HUES64 (cell line): ENCODE data around the gene SNX13.
"Not testable (repeated sequence)": the region's sequence is repeated elsewhere in the genome, so short reads cannot be mapped to it uniquely, and the experiment has no call there.

Source experiments
- H3K27ac ChIP-seq: 2 replicates; pipeline ENCODE4 v1.7.0; 2013; ENCODE audit warnings: low read depth, low read length, inconsistent platforms
- H3K27me3 ChIP-seq: 2 replicates; pipeline ENCODE4 v1.6.1; 2013; ENCODE audit warnings: mild to moderate bottlenecking, low read length; ENCODE audit not compliant: insufficient read depth
- H3K36me3 ChIP-seq: 2 replicates; pipeline ENCODE4 v1.6.1; 2013; ENCODE audit warnings: mild to moderate bottlenecking, low read length; ENCODE audit not compliant: insufficient read depth
- H3K4me1 ChIP-seq: 2 replicates; pipeline ENCODE4 v1.6.1; 2013; ENCODE audit warnings: mild to moderate bottlenecking, low read length, moderate library complexity; ENCODE audit not compliant: insufficient read depth
- H3K4me3 ChIP-seq: 2 replicates; pipeline ENCODE4 v1.5.1; 2013; ENCODE audit warnings: mild to moderate bottlenecking, low read length, moderate library complexity
- H3K9ac ChIP-seq: 2 replicates; pipeline ENCODE4 v1.6.1; 2013; ENCODE audit warnings: mild to moderate bottlenecking, low read depth, low read length
- H3K9me3 ChIP-seq: 2 replicates; pipeline ENCODE4 v1.6.1; 2013; ENCODE audit warnings: low read depth, low read length; ENCODE audit not compliant: insufficient read depth
- WGBS: fragments of 150-250, 120-280 bp; methylation state at CpG from one replicate; pipeline ENCODE4 v1.1.7; 2013; ENCODE audit warnings: missing lambda C conversion rate; 5-methylcytosine and 5-hydroxymethylcytosine counted together

The SNX13 gene

DNA sequence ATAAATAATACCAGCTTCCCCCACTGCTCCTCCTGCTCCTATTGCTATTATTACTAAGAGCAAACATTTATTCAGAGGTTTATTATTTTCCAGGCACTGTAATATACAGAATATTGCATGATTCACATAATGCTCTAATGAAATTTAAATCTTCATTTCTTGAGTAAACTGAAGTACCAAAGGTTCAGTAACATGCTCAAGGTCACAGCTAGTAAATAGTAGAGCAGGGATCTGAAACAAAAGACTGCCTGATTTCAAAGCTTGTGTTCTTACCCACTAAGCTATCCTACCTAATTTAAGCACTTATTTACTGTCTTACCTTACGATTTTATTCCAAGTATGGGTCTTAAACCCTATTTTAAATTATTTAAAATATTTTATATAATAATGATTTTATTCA is 126.2 kb downstream of the SNX13 start:
- Histone ChIP-seq H3K27ac (no peak overlapping the region), H3K36me3 (peaks cover 22% of the 10 kb centered on the region), H3K4me1 (no peaks in the 10 kb centered on the region), H3K27me3 (no peaks in the 10 kb centered on the region), H3K9me3 (peaks cover 8% of the 10 kb centered on the region; the same call in 1 of the 2 replicates), H3K4me3 (no peak overlapping the region), H3K9ac (no peak overlapping the region)
- WGBS, result 100% methylated on average over 1 of the region's 1 CpG

DNA sequence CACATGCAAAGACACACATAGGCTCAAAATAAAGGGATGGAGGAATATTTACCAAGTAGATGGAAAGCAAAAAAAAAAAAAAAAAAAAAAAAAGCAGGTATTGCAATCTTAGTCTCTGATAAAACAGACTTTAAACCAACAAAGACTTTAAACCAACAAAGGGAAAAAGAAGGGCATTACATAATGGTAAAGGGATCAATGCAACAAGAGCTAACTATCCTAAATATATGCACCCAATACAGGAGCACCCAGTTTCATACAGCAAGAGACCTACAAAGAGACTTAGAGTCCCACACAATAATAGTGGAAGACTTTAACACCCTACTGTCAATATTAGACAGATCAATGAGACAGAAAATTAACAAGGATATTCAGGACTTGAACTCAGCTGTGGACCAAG is 131.1 kb downstream of the SNX13 start:
- H3K27me3 ChIP-seq, H3K4me3 ChIP-seq: not testable (repeated sequence)

GRCh38 chr7:17807242-17807641 is 133.1 kb downstream of the SNX13 start:
- Histone ChIP-seq H3K9ac (0 out of 2 replicates have a peak overlapping the region, but pooled peaks have one; percentile 24), H3K4me1 (no peaks in the 10 kb centered on the region), H3K27me3 (no peaks in the 10 kb centered on the region), H3K9me3 (peaks cover 3% of the 10 kb centered on the region; the same call in 1 of the 2 replicates), H3K27ac (peak overlapping the region; percentile 52; the same call in 1 of the 2 replicates), H3K36me3 (peaks cover 9% of the 10 kb centered on the region; the same call in 1 of the 2 replicates), H3K4me3 (no peak overlapping the region)
- WGBS, result 74% methylated on average over 9 of the region's 9 CpGs

More for the DNA sequence above, 131.1 kb downstream of the SNX13 start:
- H3K36me3 ChIP-seq, result peaks cover 17% of the 10 kb centered on the region; the same call in 1 of the 2 replicates
- not testable (repeated sequence) for H3K4me1 ChIP-seq, H3K9ac ChIP-seq, H3K9me3 ChIP-seq, H3K27ac ChIP-seq

GRCh38 chr7:17806631-17807030 is 133.7 kb downstream of the SNX13 start:
- Histone ChIP-seq H3K9me3 (no peaks in the 10 kb centered on the region), H3K27ac (no peak overlapping the region), H3K9ac (no peak overlapping the region), H3K4me3 (no peak overlapping the region), H3K36me3 (peaks cover 9% of the 10 kb centered on the region), H3K27me3 (no peaks in the 10 kb centered on the region), H3K4me1 (no peaks in the 10 kb centered on the region)
- 87% methylated on average over 14 of the region's 14 CpGs for WGBS

DNA sequence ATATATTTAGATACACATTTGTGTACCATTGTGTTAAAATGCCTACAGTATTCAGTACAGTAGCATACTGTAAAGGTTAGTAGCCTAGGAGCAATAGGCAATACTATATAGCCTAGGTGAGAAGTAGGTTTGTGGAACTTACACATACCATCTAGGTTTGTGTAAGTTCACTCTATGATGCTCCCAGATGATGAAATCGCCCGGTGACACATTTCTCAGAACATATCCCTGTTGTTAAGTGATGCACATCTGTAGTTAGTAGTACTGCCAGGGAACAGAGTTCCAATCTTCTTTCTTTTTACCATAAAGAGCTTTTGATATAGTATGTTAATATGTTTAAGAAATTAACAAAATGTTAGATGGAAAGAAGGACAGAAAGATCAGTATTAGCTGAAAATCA is 138.2 kb downstream of the SNX13 start:
- no peak overlapping the region for H3K27ac ChIP-seq
- H3K4me1 ChIP-seq, result no peaks in the 10 kb centered on the region
- no peaks in the 10 kb centered on the region for H3K27me3 ChIP-seq
- H3K36me3 ChIP-seq, result peaks cover 29% of the 10 kb centered on the region
- H3K9me3 ChIP-seq, result no peaks in the 10 kb centered on the region
- no peak overlapping the region for H3K4me3 ChIP-seq
- 100% methylated on average over 1 of the region's 2 CpGs for WGBS
- H3K9ac ChIP-seq, result no peak overlapping the region

GRCh38 chr7:17792075-17792936 is 148.0 kb downstream of the SNX13 start:
- Histone ChIP-seq H3K4me1 (peaks cover 3% of the 10 kb centered on the region; the same call in 1 of the 2 replicates), H3K27me3 (no peaks in the 10 kb centered on the region), H3K4me3 (no peak overlapping the region), H3K36me3 (peaks cover 14% of the 10 kb centered on the region), H3K9ac (no peak overlapping the region), H3K9me3 (no peaks in the 10 kb centered on the region), H3K27ac (no peak overlapping the region)
- no CpG with 5 or more reads among the region's 1 CpG for WGBS

- Histone ChIP-seq H3K4me3 (no peak overlapping the region), H3K36me3 (no peaks in the 10 kb centered on the region), H3K9me3 (no peaks in the 10 kb centered on the region), H3K27me3 (no peaks in the 10 kb centered on the region), H3K27ac (no peak overlapping the region), H3K9ac (no peak overlapping the region), H3K4me1 (peaks cover 8% of the 10 kb centered on the region; the same call in 1 of the 2 replicates)
- 80% methylated on average over 1 of the region's 1 CpG for WGBS
Measured at GRCh38 chr7:17787257-17787656, 153.0 kb downstream of the SNX13 start.

GRCh38 chr7:17786314-17786852 is 153.9 kb downstream of the SNX13 start:
- no peak overlapping the region for H3K4me3 ChIP-seq
- 33% methylated on average over 5 of the region's 6 CpGs for WGBS
- H3K4me1 ChIP-seq, result peaks cover 8% of the 10 kb centered on the region; the same call in 1 of the 2 replicates
- no peaks in the 10 kb centered on the region for H3K27me3 ChIP-seq
- no peak overlapping the region for H3K27ac ChIP-seq
- no peaks in the 10 kb centered on the region for H3K36me3 ChIP-seq
- H3K9ac ChIP-seq, result no peak overlapping the region
- no peaks in the 10 kb centered on the region for H3K9me3 ChIP-seq

- Histone ChIP-seq H3K4me3 (no peak overlapping the region), H3K9ac (no peak overlapping the region), H3K9me3 (no peaks in the 10 kb centered on the region), H3K27ac (no peak overlapping the region), H3K27me3 (no peaks in the 10 kb centered on the region), H3K36me3 (no peaks in the 10 kb centered on the region), H3K4me1 (0 out of 2 replicates have a peak, but pooled peaks cover 4% of the 10 kb centered on the region)
Measured at GRCh38 chr7:17782216-17782549, 158.1 kb downstream of the SNX13 start.

DNA sequence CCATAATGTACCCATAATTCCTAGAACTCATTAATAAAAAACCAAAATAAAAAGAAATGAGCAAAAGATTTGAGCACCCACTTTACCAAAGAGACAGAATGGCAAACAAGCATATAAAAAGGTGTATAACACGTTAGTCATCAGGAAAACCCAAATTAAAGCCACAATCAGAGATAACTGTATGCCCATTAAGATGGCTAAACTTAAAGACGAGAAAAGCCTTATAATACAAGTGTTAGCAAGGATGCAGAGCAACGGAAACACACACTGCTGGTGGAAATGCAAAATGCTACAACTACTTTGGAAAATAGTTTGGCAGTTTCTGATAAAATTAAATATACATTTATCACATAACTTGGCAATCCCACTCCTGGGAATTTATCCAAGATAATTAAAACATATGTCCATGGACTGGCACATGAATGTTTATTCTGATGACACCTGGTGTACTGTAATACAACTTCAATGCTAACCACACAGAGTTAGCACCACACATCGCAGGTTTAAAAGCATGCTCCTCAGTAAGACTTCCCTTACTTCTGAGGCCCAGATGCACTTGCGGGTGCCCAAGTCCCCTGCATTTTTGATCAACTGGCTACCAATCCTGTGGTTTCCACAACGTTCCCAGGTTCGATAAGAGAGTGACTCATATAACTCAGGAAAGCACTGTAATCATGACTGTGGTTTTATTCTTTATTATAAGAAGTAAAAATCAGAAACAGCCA is 158.6 kb downstream of the SNX13 start:
- no peaks in the 10 kb centered on the region for H3K9me3 ChIP-seq
- no peak overlapping the region for H3K9ac ChIP-seq
- H3K4me1 ChIP-seq, result no peaks in the 10 kb centered on the region
- H3K36me3 ChIP-seq, result no peaks in the 10 kb centered on the region
- no peak overlapping the region for H3K4me3 ChIP-seq
- no peaks in the 10 kb centered on the region for H3K27me3 ChIP-seq
- no peak overlapping the region for H3K27ac ChIP-seq
- WGBS, result 93% methylated on average over 7 of the region's 7 CpGs

GRCh38 chr7:17779381-17779780 is 160.9 kb downstream of the SNX13 start:
- Histone ChIP-seq H3K27ac (no peak overlapping the region), H3K4me1 (no peaks in the 10 kb centered on the region), H3K9ac (no peak overlapping the region), H3K36me3 (no peaks in the 10 kb centered on the region), H3K27me3 (no peaks in the 10 kb centered on the region), H3K4me3 (no peak overlapping the region), H3K9me3 (no peaks in the 10 kb centered on the region)
- 100% methylated on average over 1 of the region's 1 CpG for WGBS
